ENCODE measurements around the gene MICAL3.

The MICAL3 gene

DNA sequence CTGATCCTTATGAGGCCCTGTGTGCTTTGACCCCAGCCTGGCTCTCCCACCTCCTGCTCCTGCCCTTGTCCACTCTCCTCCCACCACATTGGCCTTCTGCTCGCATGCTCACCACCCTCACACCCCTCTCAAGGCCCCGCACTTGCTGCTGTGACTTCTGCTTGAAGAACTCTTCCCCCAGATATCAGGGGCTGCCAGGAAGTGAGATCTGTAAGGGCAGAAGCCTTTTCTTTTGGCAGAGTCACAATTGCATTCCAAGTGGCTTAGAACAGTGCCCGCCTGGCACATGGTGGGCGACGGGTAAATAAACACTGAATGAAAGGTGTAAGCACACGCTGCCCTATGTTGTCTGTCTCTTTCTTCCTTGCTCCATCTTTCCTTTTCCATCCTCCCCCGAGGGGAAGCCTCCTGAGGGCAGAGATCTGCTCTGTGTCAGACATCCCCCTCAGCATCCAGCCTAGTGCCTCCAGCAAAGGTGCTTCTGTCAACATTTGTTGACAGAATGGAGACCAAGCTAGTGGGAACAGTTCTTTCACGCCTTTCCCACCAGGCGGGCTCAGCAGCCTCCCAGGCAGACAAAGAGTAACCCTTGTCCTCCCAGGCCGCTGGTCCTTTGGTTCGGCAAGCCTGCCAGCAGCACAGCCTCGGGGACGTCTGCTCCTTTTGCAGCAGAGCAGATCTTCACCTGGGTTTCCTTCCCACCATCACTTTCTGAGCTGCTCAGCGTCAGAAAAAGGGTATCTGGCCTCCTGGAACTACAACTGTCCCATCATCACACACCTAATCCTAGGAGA, 43.4 kb upstream of the MICAL3 start:
- Histone ChIP-seq H3K27me3 (ENCODE audit: insufficient read depth, poor library complexity, severe bottlenecking) (peaks cover 7% of the 10 kb centered on the region), H3K27ac (replicated peaks) (no peak overlapping the region), H3K4me3 (replicated peaks; ENCODE audit: insufficient read depth, low read length) (no peak overlapping the region)
- TF ChIP-seq, protein P1, sequence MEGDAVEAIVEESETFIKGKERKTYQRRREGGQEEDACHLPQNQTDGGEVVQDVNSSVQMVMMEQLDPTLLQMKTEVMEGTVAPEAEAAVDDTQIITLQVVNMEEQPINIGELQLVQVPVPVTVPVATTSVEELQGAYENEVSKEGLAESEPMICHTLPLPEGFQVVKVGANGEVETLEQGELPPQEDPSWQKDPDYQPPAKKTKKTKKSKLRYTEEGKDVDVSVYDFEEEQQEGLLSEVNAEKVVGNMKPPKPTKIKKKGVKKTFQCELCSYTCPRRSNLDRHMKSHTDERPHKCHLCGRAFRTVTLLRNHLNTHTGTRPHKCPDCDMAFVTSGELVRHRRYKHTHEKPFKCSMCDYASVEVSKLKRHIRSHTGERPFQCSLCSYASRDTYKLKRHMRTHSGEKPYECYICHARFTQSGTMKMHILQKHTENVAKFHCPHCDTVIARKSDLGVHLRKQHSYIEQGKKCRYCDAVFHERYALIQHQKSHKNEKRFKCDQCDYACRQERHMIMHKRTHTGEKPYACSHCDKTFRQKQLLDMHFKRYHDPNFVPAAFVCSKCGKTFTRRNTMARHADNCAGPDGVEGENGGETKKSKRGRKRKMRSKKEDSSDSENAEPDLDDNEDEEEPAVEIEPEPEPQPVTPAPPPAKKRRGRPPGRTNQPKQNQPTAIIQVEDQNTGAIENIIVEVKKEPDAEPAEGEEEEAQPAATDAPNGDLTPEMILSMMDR (IDR thresholded peaks at IDR 0.05; ENCODE audit: insufficient read depth, low read length) = no peak
- TF ChIP-seq POLR2AphosphoS5 (IDR thresholded peaks at IDR 0.05; ENCODE audit: low read depth) (no peak), GABPA (IDR thresholded peaks at IDR 0.05; ENCODE audit: low read depth) (no peak)
- TF ChIP-seq, protein P2, sequence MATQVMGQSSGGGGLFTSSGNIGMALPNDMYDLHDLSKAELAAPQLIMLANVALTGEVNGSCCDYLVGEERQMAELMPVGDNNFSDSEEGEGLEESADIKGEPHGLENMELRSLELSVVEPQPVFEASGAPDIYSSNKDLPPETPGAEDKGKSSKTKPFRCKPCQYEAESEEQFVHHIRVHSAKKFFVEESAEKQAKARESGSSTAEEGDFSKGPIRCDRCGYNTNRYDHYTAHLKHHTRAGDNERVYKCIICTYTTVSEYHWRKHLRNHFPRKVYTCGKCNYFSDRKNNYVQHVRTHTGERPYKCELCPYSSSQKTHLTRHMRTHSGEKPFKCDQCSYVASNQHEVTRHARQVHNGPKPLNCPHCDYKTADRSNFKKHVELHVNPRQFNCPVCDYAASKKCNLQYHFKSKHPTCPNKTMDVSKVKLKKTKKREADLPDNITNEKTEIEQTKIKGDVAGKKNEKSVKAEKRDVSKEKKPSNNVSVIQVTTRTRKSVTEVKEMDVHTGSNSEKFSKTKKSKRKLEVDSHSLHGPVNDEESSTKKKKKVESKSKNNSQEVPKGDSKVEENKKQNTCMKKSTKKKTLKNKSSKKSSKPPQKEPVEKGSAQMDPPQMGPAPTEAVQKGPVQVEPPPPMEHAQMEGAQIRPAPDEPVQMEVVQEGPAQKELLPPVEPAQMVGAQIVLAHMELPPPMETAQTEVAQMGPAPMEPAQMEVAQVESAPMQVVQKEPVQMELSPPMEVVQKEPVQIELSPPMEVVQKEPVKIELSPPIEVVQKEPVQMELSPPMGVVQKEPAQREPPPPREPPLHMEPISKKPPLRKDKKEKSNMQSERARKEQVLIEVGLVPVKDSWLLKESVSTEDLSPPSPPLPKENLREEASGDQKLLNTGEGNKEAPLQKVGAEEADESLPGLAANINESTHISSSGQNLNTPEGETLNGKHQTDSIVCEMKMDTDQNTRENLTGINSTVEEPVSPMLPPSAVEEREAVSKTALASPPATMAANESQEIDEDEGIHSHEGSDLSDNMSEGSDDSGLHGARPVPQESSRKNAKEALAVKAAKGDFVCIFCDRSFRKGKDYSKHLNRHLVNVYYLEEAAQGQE (IDR thresholded peaks at IDR 0.05; ENCODE audit: insufficient replicate concordance, low read depth) = no peak
- DNase-seq (ENCODE audit: low read depth in 1 of 2, low spot score in 1 of 2) = no peak

DNA sequence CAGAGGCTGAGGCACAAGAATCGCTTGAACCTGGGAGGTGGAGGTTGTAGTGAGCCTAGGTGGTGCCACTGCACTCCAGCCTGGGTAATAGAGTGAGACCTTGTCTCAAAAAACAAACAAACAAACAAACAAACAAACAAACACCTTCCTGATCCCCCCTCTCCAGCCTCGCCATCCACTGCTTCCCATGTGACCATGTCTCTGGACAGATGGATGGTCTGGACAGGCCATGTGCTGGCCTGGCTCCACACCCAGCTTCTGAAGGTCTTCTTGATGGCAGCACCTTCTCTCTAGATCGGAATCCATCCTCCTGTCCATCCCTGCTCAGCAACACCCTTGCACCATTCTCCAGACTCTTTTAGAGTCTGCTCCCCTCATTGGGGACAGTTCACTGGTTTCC, 42.8 kb upstream of the MICAL3 start:
- H3K27ac ChIP-seq (replicated peaks) = no peak overlapping the region
- H3K27me3 ChIP-seq (ENCODE audit: insufficient read depth, poor library complexity, severe bottlenecking) = peaks cover 7% of the 10 kb centered on the region

DNA sequence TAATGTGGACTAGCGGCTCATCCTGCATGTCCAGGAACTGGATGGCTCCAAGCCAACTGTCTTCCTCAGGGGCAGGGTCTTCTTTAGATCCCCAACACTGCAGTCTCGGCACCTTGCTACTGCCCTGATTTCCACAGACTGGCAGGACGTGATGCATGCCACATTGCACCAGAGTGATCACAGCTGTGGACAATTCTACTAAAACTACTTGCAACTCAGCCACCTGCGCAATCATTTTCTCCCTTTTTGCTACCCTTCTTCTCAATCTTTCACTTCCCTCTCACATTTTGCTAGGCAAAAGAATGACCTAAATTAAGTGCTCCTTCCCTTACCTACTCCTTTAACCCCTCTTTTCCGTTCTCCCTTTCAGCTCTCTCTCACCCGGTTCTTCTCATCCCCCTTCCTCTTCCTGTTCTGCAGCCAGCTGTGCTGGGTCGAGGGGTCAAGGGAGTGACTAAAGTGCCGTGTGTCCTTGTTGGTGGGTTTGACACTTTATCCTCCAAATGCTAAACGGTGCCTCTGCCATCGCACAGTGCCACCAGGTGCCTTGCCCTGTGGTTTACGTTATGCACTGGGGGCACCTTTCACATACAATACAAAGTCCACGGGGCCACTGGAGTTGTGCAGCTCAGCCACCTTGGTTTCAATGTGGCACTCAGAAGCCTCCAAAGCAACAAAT, 42.0 kb upstream of the MICAL3 start:
- H3K4me3 ChIP-seq (replicated peaks; ENCODE audit: insufficient read depth, low read length) = no peak overlapping the region
- H3K27ac ChIP-seq (replicated peaks) = no peak overlapping the region
- peak in 1 of 2 experiments; percentile 9 for DNase-seq (ENCODE audit: low read depth in 1 of 2, low spot score in 1 of 2)
- peaks cover 7% of the 10 kb centered on the region for H3K27me3 ChIP-seq (ENCODE audit: insufficient read depth, poor library complexity, severe bottlenecking)
- TF ChIP-seq SPI1 (IDR thresholded peaks at IDR 0.05; ENCODE audit: borderline replicate concordance, low read depth) (no peak), GABPA (IDR thresholded peaks at IDR 0.05; ENCODE audit: low read depth) (no peak), POLR2AphosphoS5 (IDR thresholded peaks at IDR 0.05; ENCODE audit: low read depth) (no peak)
- TF ChIP-seq, protein P2 (IDR thresholded peaks at IDR 0.05; ENCODE audit: insufficient replicate concordance, low read depth) = no peak
- TF ChIP-seq, protein P1 (IDR thresholded peaks at IDR 0.05; ENCODE audit: insufficient read depth, low read length) = no peak

More for the DNA sequence above, 42.8 kb upstream of the MICAL3 start:
- no peak for DNase-seq (ENCODE audit: low read depth in 1 of 2, low spot score in 1 of 2)
- no peak overlapping the region for H3K4me3 ChIP-seq (replicated peaks; ENCODE audit: insufficient read depth, low read length)
- TF ChIP-seq POLR2AphosphoS5 (IDR thresholded peaks at IDR 0.05; ENCODE audit: low read depth) = no peak
- no peak for TF ChIP-seq SPI1 (IDR thresholded peaks at IDR 0.05; ENCODE audit: borderline replicate concordance, low read depth)
- TF ChIP-seq GABPA (IDR thresholded peaks at IDR 0.05; ENCODE audit: low read depth) = no peak
- TF ChIP-seq, protein P1 (IDR thresholded peaks at IDR 0.05; ENCODE audit: insufficient read depth, low read length) = no peak
- TF ChIP-seq, protein P2 (IDR thresholded peaks at IDR 0.05; ENCODE audit: insufficient replicate concordance, low read depth) = no peak
